Tibial nerve (tissue), 4 donors: ENCODE data around the gene CHRNA7. TPM values are rescaled to one million over a fixed set of nuclear protein-coding genes. Genes with fewer than 3 reads are reported as not detected.

ENCODE experiments used
- DNase-seq, 2 donors: peaks; one replicate each; pipeline ENCODE4 v3.0.0-alpha.2; 2019; ENCODE audit warnings: low spot score in 2 of 2
- H3K27ac ChIP-seq, 4 donors: fragments of 200-600 bp; sonication (generic) in 3 of 4; one replicate each; pipeline ENCODE4 v1.5.1; 2017 to 2019; ENCODE audit warnings: mild to moderate bottlenecking in 1 of 4
- H3K27me3 ChIP-seq, 2 donors: fragments of 200-600 bp; sonication (generic) in 1 of 2; one replicate each; pipeline versions ENCODE4 v1.5.1 to v1.6.0; 2017 to 2019
- H3K36me3 ChIP-seq, 3 donors: fragments of 200-600 bp; sonication (generic); one replicate each; pipeline ENCODE4 v1.5.1; 2018 to 2019
- H3K4me1 ChIP-seq, 4 donors: fragments of 200-600 bp; sonication (generic) in 3 of 4; one replicate each; pipeline ENCODE4 v1.5.1; 2017 to 2019
- H3K4me3 ChIP-seq, 4 donors: fragments of 200-600 bp; sonication (generic) in 3 of 4; one replicate each; pipeline ENCODE4 v1.5.1; 2017 to 2019; ENCODE audit warnings: mild to moderate bottlenecking in 1 of 4, moderate library complexity in 1 of 4
- H3K9me3 ChIP-seq, 4 donors: fragments of 200-600 bp; sonication (generic) in 3 of 4; one replicate each; pipeline ENCODE4 v1.5.1; 2017 to 2019
- EP300 ChIP-seq, 2 donors: sonication (generic); formaldehyde crosslinking; IDR thresholded peaks; one replicate each; pipeline ENCODE4 v1.6.1; 2017; ENCODE audit warnings: antibody characterized with exemption in 2 of 2, mild to moderate bottlenecking in 1 of 2
- POLR2A ChIP-seq, 2 donors: fragments of 450-650 bp; IDR thresholded peaks; one replicate each; pipeline ENCODE4 v1.6.1; 2017; ENCODE audit warnings: antibody characterized with exemption in 2 of 2, mild to moderate bottlenecking in 2 of 2, moderate library complexity in 2 of 2
- WGBS, 2 donors: methylation state at CpG; one replicate each; pipeline ENCODE4 v1.1.5; 2018; 5-methylcytosine and 5-hydroxymethylcytosine counted together
- total RNA-seq, 4 donors: library from RNA; depleted of rRNA; stranded (reverse); fragments of >200 nt; gene quantifications; one replicate each; pipeline ENCODE4 v1.1.0, GENCODE V29; 2016
- TF ChIP-seq, protein P1 (sequence below), 5 experiments: fragments of 200-600 bp in 3 of 5; fragments of 450-650 bp in 2 of 5; sonication (generic) in 3 of 5; IDR thresholded peaks; one replicate each; pipeline ENCODE4 v1.5.1; 2016 to 2019; ENCODE audit warnings: antibody characterized with exemption in 5 of 5, mild to moderate bottlenecking in 3 of 5, moderate library complexity in 2 of 5

CHRNA7 gene
- total RNA-seq, 4 donors from 2014 or later, result 0.20 to 6.3 (median 1.3) TPM

DNA sequence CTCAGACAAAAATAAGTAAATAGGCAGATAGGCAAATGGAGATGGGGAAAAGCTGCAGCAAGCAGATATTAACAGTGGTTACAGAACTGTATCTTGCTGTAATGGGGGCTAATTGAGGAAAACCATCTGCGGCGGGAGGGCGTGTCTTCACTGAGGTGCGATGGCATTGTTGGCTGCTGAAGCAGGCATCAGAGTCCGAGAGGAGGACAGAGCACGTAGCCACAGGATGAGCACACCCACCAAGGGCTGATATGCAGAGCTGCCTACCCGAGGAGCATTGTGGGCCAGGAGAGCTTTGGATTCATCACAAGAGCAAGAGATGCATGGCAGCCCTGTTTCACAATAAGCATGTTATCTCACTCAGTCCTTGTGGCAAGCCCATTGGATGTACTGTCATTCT, 30.4 kb downstream of the CHRNA7 start:
- TF ChIP-seq, protein P1, sequence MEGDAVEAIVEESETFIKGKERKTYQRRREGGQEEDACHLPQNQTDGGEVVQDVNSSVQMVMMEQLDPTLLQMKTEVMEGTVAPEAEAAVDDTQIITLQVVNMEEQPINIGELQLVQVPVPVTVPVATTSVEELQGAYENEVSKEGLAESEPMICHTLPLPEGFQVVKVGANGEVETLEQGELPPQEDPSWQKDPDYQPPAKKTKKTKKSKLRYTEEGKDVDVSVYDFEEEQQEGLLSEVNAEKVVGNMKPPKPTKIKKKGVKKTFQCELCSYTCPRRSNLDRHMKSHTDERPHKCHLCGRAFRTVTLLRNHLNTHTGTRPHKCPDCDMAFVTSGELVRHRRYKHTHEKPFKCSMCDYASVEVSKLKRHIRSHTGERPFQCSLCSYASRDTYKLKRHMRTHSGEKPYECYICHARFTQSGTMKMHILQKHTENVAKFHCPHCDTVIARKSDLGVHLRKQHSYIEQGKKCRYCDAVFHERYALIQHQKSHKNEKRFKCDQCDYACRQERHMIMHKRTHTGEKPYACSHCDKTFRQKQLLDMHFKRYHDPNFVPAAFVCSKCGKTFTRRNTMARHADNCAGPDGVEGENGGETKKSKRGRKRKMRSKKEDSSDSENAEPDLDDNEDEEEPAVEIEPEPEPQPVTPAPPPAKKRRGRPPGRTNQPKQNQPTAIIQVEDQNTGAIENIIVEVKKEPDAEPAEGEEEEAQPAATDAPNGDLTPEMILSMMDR (IDR thresholded peaks at IDR 0.05), result no peak
- TF ChIP-seq POLR2A (IDR thresholded peaks at IDR 0.05), result no peak
- no peak for TF ChIP-seq EP300 (IDR thresholded peaks at IDR 0.05)
- H3K4me1 ChIP-seq, result no peaks in the 10 kb centered on the region
- H3K4me3 ChIP-seq, result no peak overlapping the region
- 85 to 94% methylated on average over 7 of the region's 7 CpGs for WGBS, 2 donors
- no peak for DNase-seq
- no peaks in the 10 kb centered on the region for H3K9me3 ChIP-seq
- H3K36me3 ChIP-seq, result no peaks in the 10 kb centered on the region
- no peaks in the 10 kb centered on the region for H3K27me3 ChIP-seq
- no peak overlapping the region for H3K27ac ChIP-seq

DNA sequence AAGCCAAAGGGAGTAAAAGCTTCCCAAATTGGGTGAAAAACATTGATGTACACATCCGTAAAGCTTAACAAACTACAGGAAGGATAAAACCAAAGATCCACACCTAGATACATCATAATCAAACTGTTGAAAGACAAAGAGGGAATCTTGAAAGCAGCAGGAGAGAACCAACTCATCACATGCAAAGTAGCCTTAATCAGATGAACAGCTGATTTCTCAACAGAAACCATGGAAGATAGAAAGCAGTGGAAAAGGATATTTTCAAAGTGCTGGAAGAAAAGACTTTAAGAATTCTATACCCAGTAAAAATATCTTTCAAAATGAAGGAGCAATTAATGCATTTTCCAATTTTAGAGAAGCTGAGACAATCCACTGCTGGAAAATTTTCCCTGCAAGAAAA, 36.8 kb downstream of the CHRNA7 start:
- no peak for DNase-seq
- no peaks in the 10 kb centered on the region for H3K4me1 ChIP-seq
- no peak overlapping the region for H3K4me3 ChIP-seq
- TF ChIP-seq EP300 (IDR thresholded peaks at IDR 0.05), result no peak
- no peak for TF ChIP-seq POLR2A (IDR thresholded peaks at IDR 0.05)
- TF ChIP-seq, protein P1 (IDR thresholded peaks at IDR 0.05), result no peak
- peaks cover 0 to 38% (median 0%) of the 10 kb centered on the region in 4 donors for H3K9me3 ChIP-seq
- 86 to 95% methylated on average over 1 of the region's 1 CpG for WGBS, 2 donors
- no peaks in the 10 kb centered on the region for H3K36me3 ChIP-seq
- H3K27ac ChIP-seq, result no peak overlapping the region
- H3K27me3 ChIP-seq, result no peaks in the 10 kb centered on the region

DNA sequence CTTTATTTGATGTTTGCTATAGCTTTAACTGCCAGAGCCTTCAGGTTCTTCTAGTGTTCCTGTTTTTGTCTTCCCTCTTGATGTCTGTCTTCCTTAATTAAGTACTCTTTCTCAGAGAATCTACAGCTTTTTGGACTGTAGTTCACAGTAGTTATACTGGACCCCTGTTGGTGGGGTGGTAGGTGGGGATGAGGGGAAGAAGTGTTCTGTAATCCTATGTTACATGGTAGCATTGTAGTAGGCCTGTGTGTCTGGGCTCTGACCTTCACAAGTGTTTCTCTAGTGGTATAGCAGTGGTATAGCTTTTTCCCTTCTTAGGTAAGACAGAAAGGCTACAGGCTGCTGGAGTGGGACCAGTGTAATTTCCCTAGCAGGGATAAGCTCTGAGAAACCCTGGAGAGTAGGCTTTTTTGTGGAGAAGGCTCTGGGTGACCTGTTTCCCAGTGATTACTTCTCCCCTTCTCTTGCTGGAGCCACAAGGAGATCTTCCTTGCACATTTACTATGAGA, 59.6 kb downstream of the CHRNA7 start:
- TF ChIP-seq, protein P1 (IDR thresholded peaks at IDR 0.05), result no peak
- TF ChIP-seq POLR2A (IDR thresholded peaks at IDR 0.05), result no peak
- no peak for TF ChIP-seq EP300 (IDR thresholded peaks at IDR 0.05)
- Histone ChIP-seq H3K9me3 (peaks cover 0 to 17% (median 0%) of the 10 kb centered on the region in 4 donors), H3K36me3 (no peaks in the 10 kb centered on the region), H3K4me1 (no peaks in the 10 kb centered on the region), H3K27ac (no peak overlapping the region), H3K4me3 (no peak overlapping the region), H3K27me3 (no peaks in the 10 kb centered on the region)
- no peak for DNase-seq

DNA sequence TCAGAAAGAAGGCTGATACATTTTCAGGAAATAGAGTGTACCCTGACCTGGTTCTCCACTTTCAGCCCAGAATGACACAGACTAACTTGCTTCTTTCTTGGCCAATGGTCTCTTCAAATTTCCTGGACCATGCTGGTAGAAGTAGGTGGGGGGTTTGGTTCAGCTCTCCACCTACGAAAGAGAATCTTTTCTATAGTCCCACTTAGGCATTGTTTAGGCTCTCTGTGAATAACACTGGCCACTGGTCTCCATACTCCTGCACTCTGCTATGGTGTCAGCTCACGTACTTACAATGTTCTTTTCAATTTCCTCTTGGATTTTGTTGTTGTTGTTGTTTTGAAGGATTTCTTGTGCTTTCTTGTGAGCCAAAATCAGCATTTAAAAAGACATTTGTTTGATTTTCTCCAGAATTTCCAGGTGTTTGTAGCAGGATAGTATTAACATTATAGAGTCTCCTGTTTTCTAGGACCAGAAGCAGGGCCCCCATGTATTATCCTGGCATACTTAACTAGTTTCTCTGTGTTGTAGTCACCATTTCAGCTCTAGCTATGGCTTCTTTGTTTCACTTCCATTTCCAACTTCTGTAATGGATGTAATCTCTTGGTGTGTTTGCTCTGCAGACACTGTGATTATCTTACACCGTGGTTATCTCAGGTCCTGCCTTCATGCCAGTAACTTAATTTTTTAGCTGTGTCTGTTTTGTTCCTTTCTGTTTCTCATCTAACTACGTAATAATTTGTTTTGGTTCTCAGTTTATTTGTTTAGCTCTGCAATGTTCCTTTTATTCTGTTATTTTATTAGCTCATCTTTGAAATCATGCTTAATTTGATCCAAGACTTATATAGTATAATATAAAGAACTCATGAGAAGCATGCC, 61.4 kb downstream of the CHRNA7 start:
- 60 to 64% methylated on average over 4 of the region's 4 CpGs for WGBS, 2 donors
- Histone ChIP-seq H3K27me3 (no peaks in the 10 kb centered on the region), H3K36me3 (no peaks in the 10 kb centered on the region), H3K9me3 (peaks cover 0 to 15% (median 0%) of the 10 kb centered on the region in 4 donors), H3K27ac (no peak overlapping the region), H3K4me3 (no peak overlapping the region), H3K4me1 (no peaks in the 10 kb centered on the region)
- no peak for TF ChIP-seq EP300 (IDR thresholded peaks at IDR 0.05)
- TF ChIP-seq, protein P1 (IDR thresholded peaks at IDR 0.05), result no peak
- TF ChIP-seq POLR2A (IDR thresholded peaks at IDR 0.05), result no peak
- no peak for DNase-seq

DNA sequence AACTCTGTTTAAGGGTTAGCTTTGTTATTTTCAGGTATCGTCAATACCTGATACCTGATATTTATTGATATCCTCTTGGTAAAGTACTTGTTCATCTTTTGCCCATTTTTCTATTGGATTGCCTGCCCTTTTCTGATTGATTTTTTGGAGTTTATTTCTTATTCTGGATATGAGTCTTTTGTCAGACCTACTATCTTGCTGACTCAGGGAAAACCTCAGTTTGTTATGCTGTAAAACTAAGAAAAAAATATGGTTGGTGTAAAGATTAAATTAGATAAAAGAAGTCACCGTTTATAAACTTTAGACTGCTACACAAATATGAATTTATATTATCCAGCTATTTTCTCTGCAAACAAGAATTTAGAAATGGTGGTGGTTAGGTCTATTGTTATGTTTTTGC, 65.9 kb downstream of the CHRNA7 start:
- H3K27me3 ChIP-seq, result no peaks in the 10 kb centered on the region
- no peaks in the 10 kb centered on the region for H3K9me3 ChIP-seq
- no peak for TF ChIP-seq EP300 (IDR thresholded peaks at IDR 0.05)
- TF ChIP-seq, protein P1 (IDR thresholded peaks at IDR 0.05), result no peak
- TF ChIP-seq POLR2A (IDR thresholded peaks at IDR 0.05), result no peak
- no peak overlapping the region for H3K4me3 ChIP-seq
- no peak overlapping the region for H3K27ac ChIP-seq
- 87 to 88% methylated on average over 2 of the region's 2 CpGs for WGBS, 2 donors
- DNase-seq, result no peak
- no peaks in the 10 kb centered on the region for H3K36me3 ChIP-seq
- no peaks in the 10 kb centered on the region for H3K4me1 ChIP-seq
